Measurements from ENCODE around the gene HELZ2. TPM values are rescaled to one million over a fixed set of nuclear protein-coding genes. Genes with fewer than 3 reads are reported as not detected.

Gene HELZ2
- total RNA-seq, 1 donor from 2014 or later = 48.8 TPM

DNA sequence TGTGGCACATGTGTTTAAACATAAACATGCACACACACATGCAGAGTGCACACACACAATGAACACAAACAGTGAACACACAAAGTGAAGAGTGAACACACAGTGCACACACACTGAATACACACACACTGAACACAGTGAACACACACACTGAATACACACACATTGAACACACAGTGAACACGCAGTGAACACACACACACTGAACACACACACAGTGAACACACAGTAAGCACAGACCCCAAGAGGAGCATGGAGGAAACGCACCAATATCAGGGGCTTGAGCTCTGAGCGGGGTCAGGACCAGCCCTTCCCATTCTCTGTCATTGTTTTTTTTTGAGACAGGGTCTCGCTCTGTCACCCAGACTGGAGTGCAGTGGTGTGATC is 17.1 kb upstream of the HELZ2 start:
- no peak overlapping the region for H3K4me3 ChIP-seq (ENCODE audit: low read depth, low read length)
- DNase-seq (ENCODE audit: low read depth) = no peak
- TF ChIP-seq, protein P1, sequence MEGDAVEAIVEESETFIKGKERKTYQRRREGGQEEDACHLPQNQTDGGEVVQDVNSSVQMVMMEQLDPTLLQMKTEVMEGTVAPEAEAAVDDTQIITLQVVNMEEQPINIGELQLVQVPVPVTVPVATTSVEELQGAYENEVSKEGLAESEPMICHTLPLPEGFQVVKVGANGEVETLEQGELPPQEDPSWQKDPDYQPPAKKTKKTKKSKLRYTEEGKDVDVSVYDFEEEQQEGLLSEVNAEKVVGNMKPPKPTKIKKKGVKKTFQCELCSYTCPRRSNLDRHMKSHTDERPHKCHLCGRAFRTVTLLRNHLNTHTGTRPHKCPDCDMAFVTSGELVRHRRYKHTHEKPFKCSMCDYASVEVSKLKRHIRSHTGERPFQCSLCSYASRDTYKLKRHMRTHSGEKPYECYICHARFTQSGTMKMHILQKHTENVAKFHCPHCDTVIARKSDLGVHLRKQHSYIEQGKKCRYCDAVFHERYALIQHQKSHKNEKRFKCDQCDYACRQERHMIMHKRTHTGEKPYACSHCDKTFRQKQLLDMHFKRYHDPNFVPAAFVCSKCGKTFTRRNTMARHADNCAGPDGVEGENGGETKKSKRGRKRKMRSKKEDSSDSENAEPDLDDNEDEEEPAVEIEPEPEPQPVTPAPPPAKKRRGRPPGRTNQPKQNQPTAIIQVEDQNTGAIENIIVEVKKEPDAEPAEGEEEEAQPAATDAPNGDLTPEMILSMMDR (conservative IDR thresholded peaks at IDR 0.05; ENCODE audit: low read depth, low read length) = no peak

GRCh38 chr20:63590218-63591146 is 16.4 kb upstream of the HELZ2 start:
- DNase-seq (ENCODE audit: low read depth) = no peak
- no peak overlapping the region for H3K4me3 ChIP-seq (ENCODE audit: low read depth, low read length)
- TF ChIP-seq, protein P1 (conservative IDR thresholded peaks at IDR 0.05; ENCODE audit: low read depth, low read length) = no peak

GRCh38 chr20:63589261-63590217 is 15.5 kb upstream of the HELZ2 start:
- TF ChIP-seq, protein P1 (conservative IDR thresholded peaks at IDR 0.05; ENCODE audit: low read depth, low read length) = no peak
- no peak for DNase-seq (ENCODE audit: low read depth)
- H3K4me3 ChIP-seq (ENCODE audit: low read depth, low read length) = no peak overlapping the region

GRCh38 chr20:63588641-63589041 is 14.6 kb upstream of the HELZ2 start:
- no peak for DNase-seq (ENCODE audit: low read depth)
- TF ChIP-seq, protein P1 (conservative IDR thresholded peaks at IDR 0.05; ENCODE audit: low read depth, low read length) = no peak
- H3K4me3 ChIP-seq (ENCODE audit: low read depth, low read length) = no peak overlapping the region

GRCh38 chr20:63587776-63588591 is 13.9 kb upstream of the HELZ2 start:
- no peak overlapping the region for H3K4me3 ChIP-seq (ENCODE audit: low read depth, low read length)
- no peak for DNase-seq (ENCODE audit: low read depth)
- TF ChIP-seq, protein P1 (conservative IDR thresholded peaks at IDR 0.05; ENCODE audit: low read depth, low read length) = no peak

GRCh38 chr20:63587256-63587655 is 13.2 kb upstream of the HELZ2 start:
- TF ChIP-seq, protein P1 (conservative IDR thresholded peaks at IDR 0.05; ENCODE audit: low read depth, low read length) = no peak
- H3K4me3 ChIP-seq (ENCODE audit: low read depth, low read length) = no peak overlapping the region
- DNase-seq (ENCODE audit: low read depth) = no peak
